Caco-2 (cell line): ENCODE results near the gene RYR2. TPM values are rescaled to one million over a fixed set of nuclear protein-coding genes. Genes with fewer than 3 reads are reported as not detected.

ENCODE experiments used
- BruUV-seq: library from RNA; stranded (reverse); fragments of 400-500 nt; replicated peaks from 2 replicates; lab custom pipeline; 2021; lab: Mats Ljungman, UMichigan
- CTCF ChIA-PET: fragments of 300-600 bp; sonication (Branson Sonifier 250); formaldehyde crosslinking; loops from one replicate; lab custom pipeline; 2022; ENCODE audit warnings: antibody characterized with exemption; lab: Charles Lee
- POLR2A ChIA-PET: fragments of 300-600 bp; sonication (Branson Sonifier 250); formaldehyde crosslinking; loops from one replicate; lab custom pipeline; 2022; ENCODE audit warnings: antibody characterized with exemption; lab: Charles Lee
- DNase-seq, 2 experiments: peaks; one replicate each; pipeline versions ENCODE4 v3.0.0 to v3.0.0-alpha.2; 2020 to 2022
- H3K27me3 ChIP-seq: replicated peaks from 2 replicates; pipeline ENCODE4 v1.6.0; 2011; ENCODE audit warnings: low read length; ENCODE audit not compliant: control insufficient read depth, insufficient read depth
- H3K36me3 ChIP-seq: 2 replicates; pipeline ENCODE4 v1.5.1; 2011; ENCODE audit warnings: low read length; ENCODE audit not compliant: control insufficient read depth, insufficient read depth
- H3K4me1 ChIP-seq: fragments of 250-450 bp; sonication (Bioruptor Pico); 2 replicates; pipeline ENCODE4 v1.5.1; 2020; ENCODE audit warnings: mild to moderate bottlenecking
- H3K4me3 ChIP-seq: 2 replicates; pipeline ENCODE4 v1.5.1; 2011; ENCODE audit warnings: low read depth, mild to moderate bottlenecking, control low read depth, low read length
- H3K9me3 ChIP-seq: fragments of 250-450 bp; sonication (Bioruptor Pico); 2 replicates; pipeline ENCODE4 v1.5.1; 2020; ENCODE audit warnings: mild to moderate bottlenecking, moderate library complexity
- H3K27ac Mint-ChIP-seq: one replicate; pipeline ENCODE4 v1.8.0; 2022; ENCODE audit warnings: mixed read lengths; ENCODE audit not compliant: unreplicated experiment
- H3K27me3 Mint-ChIP-seq: one replicate; pipeline ENCODE4 v1.8.0; 2022; ENCODE audit warnings: mixed read lengths; ENCODE audit not compliant: insufficient read depth, unreplicated experiment
- H3K36me3 Mint-ChIP-seq: one replicate; pipeline ENCODE4 v1.8.0; 2022; ENCODE audit warnings: mild to moderate bottlenecking, mixed read lengths; ENCODE audit not compliant: insufficient read depth, unreplicated experiment
- H3K4me1 Mint-ChIP-seq: one replicate; pipeline ENCODE4 v1.8.0; 2022; ENCODE audit warnings: low read depth, mixed read lengths; ENCODE audit not compliant: unreplicated experiment
- H3K4me3 Mint-ChIP-seq: one replicate; pipeline ENCODE4 v1.8.0; 2022; ENCODE audit warnings: mild to moderate bottlenecking, moderate library complexity, mixed read lengths; ENCODE audit not compliant: unreplicated experiment
- H3K9me3 Mint-ChIP-seq: one replicate; pipeline ENCODE4 v1.8.0; 2022; ENCODE audit warnings: mixed read lengths; ENCODE audit not compliant: unreplicated experiment
- CTCF ChIP-seq, 2 experiments: fragments of 200-600 bp in 1 of 2; IDR thresholded peaks; 1 replicate in 1 of 2; 2 replicates in 1 of 2; pipeline versions ENCODE4 v1.5.1 to v1.8.0; 2011 to 2022; ENCODE audit warnings: antibody characterized with exemption in 1 of 2, control low read depth in 1 of 2, inconsistent platforms in 1 of 2, low read depth in 1 of 2, low read length in 1 of 2, mild to moderate bottlenecking in 1 of 2, moderate library complexity in 1 of 2; ENCODE audit not compliant: insufficient read depth in 1 of 2, severe bottlenecking in 1 of 2, unreplicated experiment in 1 of 2
- intact Hi-C: fragments of 100-400 bp; cut with micrococcal nuclease; formaldehyde crosslinking; loops from one replicate; pipeline ENCODE4 v1.10.0; 2022; ENCODE audit not compliant: unreplicated experiment
- total RNA-seq: library from RNA; stranded (reverse); gene quantifications from 2 replicates; pipeline ENCODE4 v1.2.3, GENCODE V29; 2022

RYR2 gene
- total RNA-seq, 1 experiment from 2014 or later, result 3.4 TPM

- no peaks in the 10 kb centered on the region for H3K36me3 ChIP-seq
- no peak for DNase-seq
- CTCF ChIA-PET, result no interaction called here
- H3K4me3 Mint-ChIP-seq, result no peak overlapping the region
- intact Hi-C loops, result no loop called here
- no peak overlapping the region for H3K27ac Mint-ChIP-seq
- POLR2A ChIA-PET, result no interaction called here
- no peaks in the 10 kb centered on the region for H3K4me1 Mint-ChIP-seq
- H3K27me3 ChIP-seq, result no peaks in the 10 kb centered on the region
- no peaks in the 10 kb centered on the region for H3K27me3 Mint-ChIP-seq
- no peak for TF ChIP-seq CTCF (IDR thresholded peaks at IDR 0.05; ENCODE audit: insufficient read depth in 1 of 2, low read depth in 1 of 2, low read length in 1 of 2, severe bottlenecking in 1 of 2, unreplicated experiment in 1 of 2)
- H3K9me3 Mint-ChIP-seq, result no peaks in the 10 kb centered on the region
- peaks cover 8% of the 10 kb centered on the region for H3K4me1 ChIP-seq
- no TSS peak for BruUV-seq
- H3K9me3 ChIP-seq, result no peaks in the 10 kb centered on the region
- no peaks in the 10 kb centered on the region for H3K36me3 Mint-ChIP-seq
- H3K4me3 ChIP-seq, result no peak overlapping the region
Measured at GRCh38 chr1:237794071-237794470, 752.1 kb downstream of the RYR2 start.

GRCh38 chr1:237795558-237795957, 753.6 kb downstream of the RYR2 start:
- intact Hi-C loops, result no loop called here
- CTCF ChIA-PET, result no interaction called here

GRCh38 chr1:237799762-237800474, 757.9 kb downstream of the RYR2 start:
- H3K36me3 ChIP-seq, result no peaks in the 10 kb centered on the region
- intact Hi-C loops, result loop anchor here (1.0 kb wide), 2 partner anchors 122 to 238 kb away; no protein-coding TSS in a partner anchor
- Mint-ChIP-seq H3K4me3 (no peak overlapping the region), H3K27ac (no peak overlapping the region), H3K36me3 (peaks cover 5% of the 10 kb centered on the region), H3K4me1 (peaks cover 6% of the 10 kb centered on the region), H3K9me3 (peaks cover 9% of the 10 kb centered on the region), H3K27me3 (no peaks in the 10 kb centered on the region)
- no peaks in the 10 kb centered on the region for H3K27me3 ChIP-seq
- POLR2A ChIA-PET, result no interaction called here
- peaks cover 7% of the 10 kb centered on the region; the same call in 1 of the 2 replicates for H3K4me1 ChIP-seq
- TF ChIP-seq CTCF (IDR thresholded peaks at IDR 0.05; ENCODE audit: insufficient read depth in 1 of 2, low read depth in 1 of 2, low read length in 1 of 2, severe bottlenecking in 1 of 2, unreplicated experiment in 1 of 2), result peak; percentile 66 to 72
- no peaks in the 10 kb centered on the region for H3K9me3 ChIP-seq
- peak; percentile 92 to 93 for DNase-seq
- CTCF ChIA-PET, result interaction anchor here (0.6 to 1.1 kb wide), 12 partner anchors 9 to 238 kb away, joined by 3 to 15 read pairs (median 3); no protein-coding TSS in a partner anchor
- H3K4me3 ChIP-seq, result no peak overlapping the region
- no TSS peak for BruUV-seq

More at GRCh38 chr1:237795558-237795957, 753.6 kb downstream of the RYR2 start:
- Mint-ChIP-seq H3K27me3 (no peaks in the 10 kb centered on the region), H3K4me1 (no peaks in the 10 kb centered on the region), H3K4me3 (no peak overlapping the region), H3K27ac (no peak overlapping the region), H3K36me3 (no peaks in the 10 kb centered on the region), H3K9me3 (no peaks in the 10 kb centered on the region)
- no TSS peak for BruUV-seq
- Histone ChIP-seq H3K36me3 (no peaks in the 10 kb centered on the region), H3K9me3 (no peaks in the 10 kb centered on the region), H3K4me3 (no peak overlapping the region), H3K4me1 (peaks cover 8% of the 10 kb centered on the region), H3K27me3 (no peaks in the 10 kb centered on the region)
- no peak for TF ChIP-seq CTCF (IDR thresholded peaks at IDR 0.05; ENCODE audit: insufficient read depth in 1 of 2, low read depth in 1 of 2, low read length in 1 of 2, severe bottlenecking in 1 of 2, unreplicated experiment in 1 of 2)
- POLR2A ChIA-PET, result no interaction called here
- no peak for DNase-seq
